DOHH2 (cell line): ENCODE data around the gene KRTAP9-1.
A peak's percentile ranks its signal among the peaks of the same experiment; 100 is the strongest.
"Not testable (repeated sequence)": the region's sequence is repeated elsewhere in the genome, so short reads cannot be mapped to it uniquely, and the experiment has no call there.

Experiments used
- H3F3A ChIP-seq: fragments of 200-600 bp; sonication (generic), shearing (Covaris generic); 2 replicates; pipeline ENCODE4 v1.6.0; 2016; ENCODE audit warnings: antibody characterized with exemption, mild to moderate bottlenecking; ENCODE audit not compliant: control insufficient read depth, insufficient read depth
- H3K27ac ChIP-seq: fragments of 200-600 bp; sonication (generic); 2 replicates; pipeline ENCODE4 v1.5.1; 2014; ENCODE audit warnings: low read depth, mild to moderate bottlenecking, low read length, moderate library complexity
- H3K27me3 ChIP-seq: fragments of 200-600 bp; sonication (generic); 2 replicates; pipeline ENCODE4 v1.6.1; 2014; ENCODE audit warnings: mild to moderate bottlenecking, low read length, mixed read lengths; ENCODE audit not compliant: control insufficient read depth
- H3K36me3 ChIP-seq: fragments of 200-600 bp; sonication (generic); 2 replicates; pipeline ENCODE4 v1.6.1; 2014; ENCODE audit warnings: mild to moderate bottlenecking, low read length, moderate library complexity, mixed read lengths; ENCODE audit not compliant: control insufficient read depth
- H3K4me1 ChIP-seq: fragments of 200-600 bp; sonication (generic); 2 replicates; pipeline ENCODE4 v1.6.1; 2014; ENCODE audit warnings: mild to moderate bottlenecking, low read length, mixed read lengths; ENCODE audit not compliant: control insufficient read depth
- H3K4me2 ChIP-seq: fragments of 200-600 bp; sonication (generic); 2 replicates; pipeline ENCODE4 v1.6.0; 2014; ENCODE audit warnings: mild to moderate bottlenecking, low read length, moderate library complexity
- H3K4me3 ChIP-seq: fragments of 200-600 bp; sonication (generic); 2 replicates; pipeline ENCODE4 v1.5.1; 2014; ENCODE audit warnings: mild to moderate bottlenecking, low read length, mixed read lengths
- H3K79me2 ChIP-seq: fragments of 200-600 bp; sonication (generic); 2 replicates; pipeline ENCODE4 v1.6.1; 2014; ENCODE audit warnings: mild to moderate bottlenecking, low read length, mixed read lengths; ENCODE audit not compliant: control insufficient read depth
- H3K9me2 ChIP-seq: fragments of 200-600 bp; sonication (generic); replicated peaks from 2 replicates; pipeline ENCODE4 v1.6.1; 2014; ENCODE audit warnings: mild to moderate bottlenecking, low read length, mixed read lengths; ENCODE audit not compliant: control insufficient read depth
- H3K9me3 ChIP-seq: fragments of 200-600 bp; sonication (generic); 2 replicates; pipeline ENCODE4 v1.6.1; 2014; ENCODE audit warnings: antibody characterized with exemption, low read length, mixed read lengths; ENCODE audit not compliant: control insufficient read depth, insufficient read depth
- H4K20me1 ChIP-seq: fragments of 200-600 bp; sonication (generic); 2 replicates; pipeline ENCODE4 v1.6.0; 2014; ENCODE audit warnings: low read depth, mild to moderate bottlenecking, antibody characterized with exemption, low read length, moderate library complexity; ENCODE audit not compliant: control insufficient read depth, insufficient read depth
- EZH2phosphoT487 ChIP-seq: fragments of 200-600 bp; sonication (generic); IDR thresholded peaks from 2 replicates; pipeline ENCODE4 v1.6.1; 2017; ENCODE audit warnings: borderline replicate concordance, mild to moderate bottlenecking, antibody characterized with exemption, low read length, moderate library complexity, mixed read lengths
- TF ChIP-seq, protein P1 (sequence below): fragments of 200-600 bp; sonication (generic); IDR thresholded peaks from one replicate; pipeline ENCODE4 v1.5.1; 2014; ENCODE audit warnings: antibody characterized with exemption, mild to moderate bottlenecking, low read depth, low read length; ENCODE audit not compliant: poor library complexity, severe bottlenecking

Gene KRTAP9-1

DNA sequence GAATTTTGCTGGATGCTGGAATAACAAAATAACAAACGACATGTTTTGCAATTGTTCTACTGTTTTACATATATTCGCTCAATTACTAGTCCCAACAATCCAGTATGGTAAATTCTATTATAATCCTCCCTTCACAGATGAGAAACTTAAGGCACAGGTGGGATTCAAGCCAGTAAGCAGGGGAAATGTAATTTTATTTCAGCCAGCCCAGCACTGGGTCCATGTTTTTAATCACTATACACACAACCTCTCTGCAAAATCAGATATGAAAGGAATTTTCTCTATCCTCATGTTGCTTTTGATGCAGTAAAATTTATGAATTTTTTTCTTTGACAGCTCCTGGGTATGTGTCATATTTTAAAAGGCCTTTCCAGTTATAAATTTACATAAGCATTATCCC lies 44.4 kb upstream of the KRTAP9-1 start:
- Histone ChIP-seq H3K9me3 (peaks cover 15% of the 10 kb centered on the region), H3K9me2 (no peaks in the 10 kb centered on the region), H3K4me2 (no peak overlapping the region), H4K20me1 (no peaks in the 10 kb centered on the region), H3K4me3 (no peak overlapping the region), H3K27ac (no peak overlapping the region), H3K36me3 (no peaks in the 10 kb centered on the region), H3K79me2 (no peaks in the 10 kb centered on the region), H3K4me1 (peaks cover 10% of the 10 kb centered on the region), H3K27me3 (no peaks in the 10 kb centered on the region), H3F3A (no peaks in the 10 kb centered on the region)
- TF ChIP-seq EZH2phosphoT487, result no peak
- TF ChIP-seq, protein P1, sequence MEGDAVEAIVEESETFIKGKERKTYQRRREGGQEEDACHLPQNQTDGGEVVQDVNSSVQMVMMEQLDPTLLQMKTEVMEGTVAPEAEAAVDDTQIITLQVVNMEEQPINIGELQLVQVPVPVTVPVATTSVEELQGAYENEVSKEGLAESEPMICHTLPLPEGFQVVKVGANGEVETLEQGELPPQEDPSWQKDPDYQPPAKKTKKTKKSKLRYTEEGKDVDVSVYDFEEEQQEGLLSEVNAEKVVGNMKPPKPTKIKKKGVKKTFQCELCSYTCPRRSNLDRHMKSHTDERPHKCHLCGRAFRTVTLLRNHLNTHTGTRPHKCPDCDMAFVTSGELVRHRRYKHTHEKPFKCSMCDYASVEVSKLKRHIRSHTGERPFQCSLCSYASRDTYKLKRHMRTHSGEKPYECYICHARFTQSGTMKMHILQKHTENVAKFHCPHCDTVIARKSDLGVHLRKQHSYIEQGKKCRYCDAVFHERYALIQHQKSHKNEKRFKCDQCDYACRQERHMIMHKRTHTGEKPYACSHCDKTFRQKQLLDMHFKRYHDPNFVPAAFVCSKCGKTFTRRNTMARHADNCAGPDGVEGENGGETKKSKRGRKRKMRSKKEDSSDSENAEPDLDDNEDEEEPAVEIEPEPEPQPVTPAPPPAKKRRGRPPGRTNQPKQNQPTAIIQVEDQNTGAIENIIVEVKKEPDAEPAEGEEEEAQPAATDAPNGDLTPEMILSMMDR, result no peak

DNA sequence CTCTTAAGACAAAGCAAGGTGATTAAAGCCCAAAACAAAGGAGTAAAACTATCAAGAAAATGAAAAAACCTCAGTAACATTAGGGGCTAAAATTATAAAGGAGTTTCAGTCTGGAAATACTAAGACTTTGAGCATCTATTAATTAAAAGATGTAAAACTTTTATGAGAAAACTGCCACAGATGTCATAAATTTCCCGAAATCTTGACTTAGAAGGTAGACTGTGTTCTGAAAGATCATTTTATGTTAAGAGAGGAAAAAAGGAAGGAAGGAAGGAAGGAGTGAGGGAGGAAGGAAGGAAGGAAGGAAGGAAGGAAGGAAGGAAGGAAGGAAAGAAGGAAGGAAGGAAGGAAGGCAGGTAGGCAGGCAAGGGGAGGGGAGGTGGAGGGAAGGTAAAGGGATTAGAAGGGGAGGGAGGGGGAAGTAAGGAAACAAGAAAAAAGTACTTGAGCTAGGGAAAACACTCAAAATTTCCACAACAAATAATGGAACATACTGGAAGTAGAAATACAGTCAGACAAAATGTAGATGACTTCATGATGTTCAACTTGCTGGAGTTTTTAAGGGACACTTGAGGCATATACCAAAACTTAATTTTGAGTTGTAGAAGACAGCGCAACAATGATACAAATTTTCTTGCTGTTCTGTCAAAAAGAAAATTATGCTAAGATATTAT lies 42.0 kb upstream of the KRTAP9-1 start:
- H3K4me1 ChIP-seq, result peaks cover 21% of the 10 kb centered on the region
- no peak overlapping the region for H3K27ac ChIP-seq

DNA sequence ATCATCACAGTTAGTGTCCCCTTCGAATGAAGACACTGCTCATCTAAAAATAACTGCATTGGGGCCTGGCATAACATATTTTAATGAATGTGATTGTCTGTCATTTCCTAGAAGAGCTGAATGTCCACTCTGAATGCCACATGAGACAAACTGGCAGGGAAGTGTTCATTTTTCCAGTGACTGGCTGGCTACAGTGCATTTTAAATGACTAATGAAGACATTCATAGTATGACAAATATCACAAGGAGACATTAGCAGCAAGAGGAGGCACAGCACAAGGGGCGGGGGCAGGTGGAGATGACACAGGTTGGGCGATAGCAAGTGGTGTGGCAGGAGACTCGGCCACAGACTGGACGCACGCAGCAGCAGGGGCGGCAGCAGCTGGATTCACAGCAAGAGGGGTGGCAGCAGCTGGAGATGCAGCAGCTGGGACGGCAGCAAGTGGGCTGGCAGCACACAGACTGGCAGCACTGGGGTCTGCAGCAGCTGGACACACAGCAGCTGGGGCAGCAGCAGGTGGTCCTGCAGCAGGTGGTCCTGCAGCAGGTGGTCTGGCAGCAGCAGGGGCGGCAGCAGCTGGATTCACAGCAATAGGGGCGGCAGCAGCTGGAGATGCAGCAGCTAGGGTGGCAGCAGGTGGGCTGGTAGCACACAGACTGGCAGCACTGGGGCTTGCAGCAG lies 40.6 kb upstream of the KRTAP9-1 start:
- not testable (repeated sequence) for H3K9me3 ChIP-seq, H3K4me3 ChIP-seq, H3K27me3 ChIP-seq, H3F3A ChIP-seq, H3K9me2 ChIP-seq, H3K79me2 ChIP-seq, H3K4me2 ChIP-seq, H3K27ac ChIP-seq, H3K36me3 ChIP-seq, H4K20me1 ChIP-seq
- H3K4me1 ChIP-seq, result peaks cover 21% of the 10 kb centered on the region

More for the DNA sequence above, 42.0 kb upstream of the KRTAP9-1 start:
- Histone ChIP-seq H3F3A (no peaks in the 10 kb centered on the region), H4K20me1 (no peaks in the 10 kb centered on the region), H3K79me2 (no peaks in the 10 kb centered on the region), H3K4me3 (no peak overlapping the region), H3K27me3 (no peaks in the 10 kb centered on the region), H3K36me3 (no peaks in the 10 kb centered on the region), H3K9me3 (peaks cover 11% of the 10 kb centered on the region), H3K9me2 (no peaks in the 10 kb centered on the region), H3K4me2 (no peak overlapping the region)
- TF ChIP-seq, protein P1, result no peak
- no peak for TF ChIP-seq EZH2phosphoT487

DNA sequence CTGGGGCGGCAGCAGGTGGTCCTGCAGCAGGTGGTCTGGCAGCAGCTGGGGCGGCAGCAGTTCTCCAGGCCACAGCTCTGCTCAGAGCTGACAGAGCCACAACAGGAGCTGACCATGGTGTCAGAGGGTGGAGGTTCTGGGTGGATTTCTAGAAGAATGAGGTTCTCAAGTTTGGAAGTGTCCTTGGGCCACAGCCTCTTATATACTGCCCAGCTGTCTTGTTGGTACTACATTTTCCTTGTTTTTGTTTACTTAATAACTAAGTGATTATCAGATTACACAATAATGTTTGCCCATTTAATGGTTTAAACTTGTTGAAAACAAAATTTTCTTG lies 40.1 kb upstream of the KRTAP9-1 start, which contains the start of gene KRTAP4-5:
KRTAP4-5 (minus strand) TSS at position 174 of the 334 bp plus-strand sequence; CDS start at position 116, 58 bp downstream.
- no peaks in the 10 kb centered on the region for H3K27me3 ChIP-seq
- no peak within 1 kb of the TSS for H3K4me3 ChIP-seq
- no peaks in the 10 kb centered on the region for H3K79me2 ChIP-seq
- H3K36me3 ChIP-seq, result no peaks in the 10 kb centered on the region
- H4K20me1 ChIP-seq, result no peaks in the 10 kb centered on the region
- H3K27ac ChIP-seq, result peak within 1 kb of the TSS; percentile 18; the same call in 1 of the 2 replicates
- TF ChIP-seq, protein P1, result no peak
- TF ChIP-seq EZH2phosphoT487, result no peak
- H3K4me2 ChIP-seq, result peak within 1 kb of the TSS; percentile 30
- no peaks in the 10 kb centered on the region for H3K9me3 ChIP-seq
- H3K9me2 ChIP-seq, result no peaks in the 10 kb centered on the region
- H3F3A ChIP-seq, result no peaks in the 10 kb centered on the region
- H3K4me1 ChIP-seq, result peaks cover 21% of the 10 kb centered on the region
